HG03439 (cell line): ENCODE data around the gene SYT7.

Experiments used
- ATAC-seq: cut with Tn5 transposase; IDR thresholded peaks from one replicate; pipeline ENCODE4 v1.9.1; 2021; ENCODE audit warnings: mild to moderate bottlenecking, moderate library complexity; ENCODE audit not compliant: unreplicated experiment

SYT7 gene

GRCh38 chr11:61555978-61556377 lies 24.9 kb downstream of the SYT7 start:
- no peak for ATAC-seq

GRCh38 chr11:61555051-61555969 lies 25.6 kb downstream of the SYT7 start:
- no peak for ATAC-seq

GRCh38 chr11:61554172-61554988 lies 26.5 kb downstream of the SYT7 start:
- ATAC-seq: no peak

DNA sequence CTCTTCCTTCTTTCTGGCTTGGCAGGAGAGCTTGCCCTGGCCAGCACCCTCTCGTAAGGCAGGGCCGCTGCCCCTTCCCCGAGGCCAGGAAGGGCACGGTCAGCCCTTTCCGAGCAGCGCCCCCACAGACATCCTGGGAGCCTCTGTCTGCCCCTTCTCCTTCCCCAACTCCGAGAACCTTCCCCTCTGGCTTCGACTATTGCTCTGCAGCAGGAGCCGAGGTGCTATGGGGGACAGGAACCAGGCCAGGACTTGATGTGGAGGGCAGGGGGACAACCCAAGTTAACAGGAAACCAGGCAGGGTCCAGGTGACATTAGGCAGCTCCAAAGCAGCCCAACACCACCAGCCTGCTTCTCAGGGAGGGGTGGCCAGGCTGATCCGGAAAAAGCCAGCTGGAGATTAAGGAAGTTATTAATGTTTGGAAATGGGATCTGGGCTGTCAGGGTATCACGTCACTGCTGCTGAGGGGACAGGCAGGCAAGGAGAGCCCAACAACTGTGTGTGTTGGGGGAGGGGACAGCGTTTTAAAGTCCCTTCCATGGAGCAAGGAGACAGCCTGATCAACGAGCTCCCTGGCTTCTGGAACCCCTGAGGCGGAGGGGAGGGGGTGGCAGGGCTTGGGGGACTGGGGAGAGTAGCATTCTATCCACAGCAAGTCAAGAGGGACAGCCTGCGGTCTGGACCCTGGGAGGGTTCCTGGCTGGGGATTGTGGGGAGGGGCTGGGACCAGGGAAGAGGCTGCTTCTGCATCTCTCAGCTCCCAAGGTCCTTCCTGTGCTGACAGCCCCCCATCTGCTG lies 27.3 kb downstream of the SYT7 start:
- ATAC-seq: no peak

GRCh38 chr11:61552108-61552635 lies 28.7 kb downstream of the SYT7 start:
- ATAC-seq: no peak

- no peak for ATAC-seq
These were observed 29.2 kb downstream of the SYT7 start for GRCh38 chr11:61551634-61552033.

- no peak for ATAC-seq
These were observed 30.1 kb downstream of the SYT7 start for GRCh38 chr11:61550665-61551227.

DNA sequence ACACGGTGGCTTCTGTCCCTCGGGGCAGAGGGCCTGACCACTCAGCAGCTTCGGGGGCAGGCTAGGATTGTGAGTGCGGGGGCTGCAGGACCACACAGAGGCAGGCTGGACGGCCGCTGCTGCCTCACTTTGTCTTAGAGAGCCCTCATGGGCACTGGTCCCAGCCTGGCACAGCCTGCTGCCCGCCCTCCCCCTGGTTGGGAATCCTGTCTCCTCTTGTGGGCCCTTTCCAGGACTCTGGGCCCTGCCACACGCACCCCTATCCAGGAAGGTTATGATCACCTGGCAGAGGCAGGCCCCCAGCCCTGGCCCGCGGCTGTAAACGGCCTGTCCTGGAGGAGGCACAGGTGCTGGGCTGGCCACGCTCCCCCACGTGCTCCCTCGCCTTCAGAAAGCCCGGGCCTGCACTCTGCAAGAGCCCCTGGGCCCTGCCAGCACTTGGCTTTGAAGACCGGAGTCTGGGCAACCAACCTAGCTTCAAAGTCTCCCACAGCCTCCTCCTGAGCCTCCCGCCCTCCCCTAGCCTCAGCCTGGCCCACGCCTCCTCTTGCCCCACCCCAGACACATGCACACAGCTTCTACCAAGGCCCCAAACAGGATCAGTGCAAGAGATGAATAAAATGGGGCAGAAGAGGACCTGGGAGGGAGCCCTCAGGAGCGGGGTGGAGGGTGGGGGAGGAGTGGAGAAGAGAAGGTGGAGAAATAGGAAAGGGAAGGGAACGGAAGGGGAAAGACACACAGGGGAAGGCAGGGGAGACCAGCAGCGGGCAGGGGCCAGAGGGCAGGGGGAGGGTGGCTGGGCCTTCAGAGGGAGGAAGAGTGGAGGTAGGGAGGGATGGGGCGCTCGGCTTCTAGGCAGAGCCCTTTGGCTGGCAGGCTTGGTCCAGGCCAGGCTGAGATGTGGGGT lies 31.0 kb downstream of the SYT7 start:
- ATAC-seq: no peak

DNA sequence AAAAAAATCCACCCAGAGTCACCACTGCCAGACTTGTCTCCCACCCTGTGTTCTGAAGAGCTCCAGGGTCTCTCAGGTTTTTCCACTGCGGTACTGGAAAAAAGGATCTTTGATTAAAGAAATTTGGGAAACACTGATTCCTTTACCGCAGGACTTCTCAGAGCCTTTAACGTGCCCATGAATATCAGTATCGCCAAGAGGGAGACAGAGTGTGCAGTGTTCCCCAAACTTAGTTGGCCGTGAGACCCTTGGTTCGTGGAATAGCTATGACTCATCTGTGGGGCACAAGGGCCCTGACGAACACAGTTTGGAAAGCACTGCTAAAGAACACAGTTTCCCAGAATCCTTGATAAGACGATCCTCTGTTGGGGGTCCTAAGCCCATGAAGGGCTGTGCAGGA lies 31.7 kb downstream of the SYT7 start:
- ATAC-seq: no peak

- ATAC-seq: no peak
These were observed 33.6 kb downstream of the SYT7 start for GRCh38 chr11:61547246-61547645.

- no peak for ATAC-seq
These were observed 34.2 kb downstream of the SYT7 start for GRCh38 chr11:61546663-61547062.

DNA sequence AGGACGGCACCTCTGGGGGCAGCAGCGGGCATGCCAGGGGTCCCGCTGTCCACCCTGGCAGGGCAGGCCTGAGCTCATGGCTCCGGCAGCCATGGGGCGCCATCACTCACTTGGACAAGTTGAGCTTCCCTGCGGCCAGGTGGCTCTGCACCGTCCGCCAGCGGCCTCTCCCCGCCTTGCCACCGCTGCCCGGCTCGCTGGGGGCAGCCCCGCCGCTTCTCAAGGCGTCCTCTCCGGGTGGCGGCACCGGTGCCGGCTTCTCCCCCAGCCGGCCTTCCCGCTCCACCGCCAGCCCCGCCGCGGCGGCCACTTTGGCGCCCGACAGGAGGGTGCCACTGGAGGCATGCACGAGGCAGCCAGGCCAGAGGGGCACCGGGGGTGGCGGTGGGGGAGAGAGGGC lies 35.0 kb downstream of the SYT7 start:
- ATAC-seq: no peak

GRCh38 chr11:61545341-61545740 lies 35.5 kb downstream of the SYT7 start:
- no peak for ATAC-seq

DNA sequence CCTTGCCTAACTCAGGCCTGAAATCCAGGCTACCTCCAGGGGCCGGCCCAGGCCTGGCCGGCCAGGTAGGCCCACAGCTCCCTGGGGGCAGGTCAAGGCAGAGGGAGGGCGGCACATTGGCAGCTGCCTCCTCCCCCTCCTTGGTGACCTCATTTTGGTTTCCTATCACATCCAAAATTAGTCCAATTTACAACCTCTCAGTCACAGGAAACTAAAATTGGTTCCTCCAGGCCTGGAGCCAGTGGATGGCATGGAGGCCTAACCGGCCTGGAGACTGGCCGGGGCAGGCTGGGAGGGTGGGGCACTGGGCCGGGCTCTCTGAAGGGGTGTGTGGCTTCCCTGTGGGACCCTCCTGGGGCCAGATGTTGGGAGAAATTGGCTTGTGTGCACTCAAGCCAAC lies 36.4 kb downstream of the SYT7 start:
- ATAC-seq: no peak

DNA sequence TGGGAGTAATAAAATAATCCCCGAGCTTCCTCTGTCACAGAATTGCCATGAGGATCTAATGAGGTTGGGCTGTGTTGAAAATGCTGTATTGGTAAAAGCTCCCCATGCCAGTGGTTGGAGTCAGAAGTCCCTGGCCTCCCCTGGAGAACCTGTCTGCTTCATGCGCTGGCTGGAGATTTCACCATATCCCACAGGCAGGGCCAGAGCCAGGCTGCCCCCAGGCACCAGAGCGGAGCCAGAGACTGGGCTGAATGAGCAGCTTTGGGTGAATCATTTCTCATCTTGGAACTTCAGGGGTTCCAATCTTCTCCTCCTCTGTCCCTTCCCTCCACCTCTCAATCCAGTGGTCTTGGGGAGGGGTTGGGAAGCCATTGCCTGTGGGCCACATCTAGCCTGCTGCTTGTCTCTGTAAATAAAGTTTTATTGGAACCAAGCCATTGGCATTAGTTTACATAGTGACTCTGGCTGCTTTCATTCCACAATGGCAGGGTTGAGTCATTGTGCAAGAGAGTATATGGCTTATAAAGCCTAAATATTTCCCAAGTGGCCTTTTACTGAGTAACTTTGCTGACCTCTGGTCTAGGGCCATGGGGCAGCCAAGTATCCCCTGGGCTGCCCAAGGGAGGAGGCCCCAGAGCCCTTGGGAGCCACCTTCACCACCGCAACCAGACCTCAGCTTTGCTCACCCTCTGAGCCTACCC lies 37.1 kb downstream of the SYT7 start:
- ATAC-seq: no peak

DNA sequence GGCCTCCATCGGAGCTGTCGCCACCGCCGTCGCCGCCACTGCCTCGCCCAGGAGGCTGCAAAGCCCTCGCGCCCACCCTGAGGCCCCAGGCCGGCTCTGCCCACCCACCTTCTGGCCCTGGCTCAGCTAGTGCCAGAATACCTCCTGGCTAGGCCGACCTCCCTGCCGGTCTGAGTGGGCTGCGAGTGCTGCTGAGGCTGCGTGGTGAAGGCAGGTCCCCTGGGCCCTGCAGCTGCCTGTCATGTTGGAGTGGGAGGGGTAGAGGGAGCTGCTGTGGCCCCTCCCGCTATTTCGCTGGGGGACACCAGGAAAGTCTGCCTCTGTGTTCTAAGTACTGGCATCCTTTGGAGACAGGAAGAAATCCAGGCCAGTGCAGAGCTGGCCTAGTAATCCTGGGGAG lies 38.2 kb downstream of the SYT7 start:
- no peak for ATAC-seq

- ATAC-seq: no peak
These were observed 38.8 kb downstream of the SYT7 start for GRCh38 chr11:61542024-61542461.

DNA sequence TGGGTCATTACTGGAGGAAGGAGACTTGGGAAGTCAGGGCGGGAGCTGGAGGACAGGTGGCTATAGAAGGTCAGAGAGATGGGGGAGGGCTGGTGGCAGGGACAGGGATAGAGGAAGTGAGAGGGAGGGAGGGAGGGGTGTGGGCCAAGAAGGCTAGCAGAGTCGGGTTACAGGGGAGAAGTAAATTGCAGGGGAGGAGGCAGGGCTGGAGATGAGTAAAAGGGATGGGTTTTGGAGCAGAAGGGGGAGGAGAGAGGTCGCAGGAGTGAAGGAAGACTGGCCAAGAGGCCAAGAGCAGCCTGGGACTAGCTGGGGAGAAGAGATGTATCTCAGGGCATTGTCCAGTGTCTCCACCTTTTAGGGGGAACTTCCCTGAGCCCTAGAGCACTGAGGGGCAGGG lies 39.3 kb downstream of the SYT7 start:
- no peak for ATAC-seq

- ATAC-seq: no peak
These were observed 40.3 kb downstream of the SYT7 start for GRCh38 chr11:61540528-61540927.
